MM.1S (cell line): ENCODE results near the gene KCNK2.

Experiments used
- DNase-seq: peaks from one replicate; pipeline ENCODE4 v3.0.0-alpha.2; 2015
- H2AFZ ChIP-seq: fragments of 300-600 bp; sonication (generic); 2 replicates; pipeline ENCODE4 v1.6.0; 2016; ENCODE audit warnings: antibody characterized with exemption, low read length
- H3F3A ChIP-seq: fragments of 300-600 bp; sonication (generic); 2 replicates; pipeline ENCODE4 v1.6.1; 2016; ENCODE audit warnings: mild to moderate bottlenecking, antibody characterized with exemption, low read length, moderate library complexity, mixed read lengths; ENCODE audit not compliant: insufficient read depth
- H3K27ac ChIP-seq: fragments of 300-600 bp; sonication (generic); 2 replicates; pipeline ENCODE4 v1.5.1; 2016; ENCODE audit warnings: mild to moderate bottlenecking, low read length
- H3K27me3 ChIP-seq: fragments of 300-600 bp; sonication (generic); replicated peaks from 2 replicates; pipeline ENCODE4 v1.6.0; 2016; ENCODE audit warnings: low read length; ENCODE audit not compliant: insufficient read depth
- H3K36me3 ChIP-seq: fragments of 300-600 bp; sonication (generic); replicated peaks from 2 replicates; pipeline ENCODE4 v1.6.1; 2016; ENCODE audit warnings: mild to moderate bottlenecking, low read length, mixed read lengths; ENCODE audit not compliant: insufficient read depth
- H3K4me1 ChIP-seq: fragments of 300-600 bp; sonication (generic); 2 replicates; pipeline ENCODE4 v1.6.1; 2016; ENCODE audit warnings: low read length, mixed read lengths
- H3K4me2 ChIP-seq: fragments of 300-600 bp; sonication (generic); 2 replicates; pipeline ENCODE4 v1.6.0; 2016; ENCODE audit warnings: low read depth, low read length
- H3K4me3 ChIP-seq: fragments of 300-600 bp; sonication (generic); 2 replicates; pipeline ENCODE4 v1.5.1; 2016; ENCODE audit warnings: low read length, mixed read lengths
- H3K79me2 ChIP-seq: fragments of 300-600 bp; sonication (generic); 2 replicates; pipeline ENCODE4 v1.6.1; 2016; ENCODE audit warnings: mixed run types, low read length, mixed read lengths
- H3K9ac ChIP-seq: fragments of 300-600 bp; sonication (generic); 2 replicates; pipeline ENCODE4 v1.6.1; 2016; ENCODE audit warnings: low read length, mixed read lengths
- H3K9me2 ChIP-seq: fragments of 300-600 bp; sonication (generic); replicated peaks from 2 replicates; pipeline ENCODE4 v1.6.1; 2016; ENCODE audit warnings: mild to moderate bottlenecking, low read length, mixed read lengths; ENCODE audit not compliant: insufficient read depth
- H3K9me3 ChIP-seq: fragments of 300-600 bp; sonication (generic); replicated peaks from 2 replicates; pipeline ENCODE4 v1.6.1; 2016; ENCODE audit warnings: mild to moderate bottlenecking, low read length, mixed read lengths; ENCODE audit not compliant: insufficient read depth
- H4K20me1 ChIP-seq: fragments of 300-600 bp; sonication (generic); 2 replicates; pipeline ENCODE4 v1.6.1; 2016; ENCODE audit warnings: mild to moderate bottlenecking, low read length, moderate library complexity, mixed read lengths; ENCODE audit not compliant: insufficient read depth
- CTCF ChIP-seq: fragments of 300-600 bp; sonication (generic); IDR thresholded peaks from 2 replicates; pipeline ENCODE4 v1.5.1; 2016; ENCODE audit warnings: antibody characterized with exemption, low read length, mixed read lengths
- EZH2 ChIP-seq: fragments of 300-600 bp; sonication (generic); optimal IDR thresholded peaks from 2 replicates; pipeline ENCODE3; 2017; ENCODE audit warnings: low read depth, mild to moderate bottlenecking, antibody characterized with exemption, low read length, mixed read lengths
- EZH2phosphoT487 ChIP-seq: fragments of 300-600 bp; sonication (generic); IDR thresholded peaks from 2 replicates; pipeline ENCODE4 v1.6.1; 2018; ENCODE audit warnings: antibody characterized with exemption, low read length

The KCNK2 gene

GRCh38 chr1:215166886-215167285 is 84.3 kb downstream of the KCNK2 start:
- Histone ChIP-seq H3K4me3 (no peak overlapping the region), H3K4me1 (no peaks in the 10 kb centered on the region), H3K9me3 (no peaks in the 10 kb centered on the region), H2AFZ (no peak overlapping the region), H4K20me1 (no peaks in the 10 kb centered on the region), H3K27ac (no peak overlapping the region), H3K4me2 (no peak overlapping the region), H3K9me2 (no peaks in the 10 kb centered on the region), H3K9ac (no peak overlapping the region), H3K36me3 (no peaks in the 10 kb centered on the region), H3K27me3 (no peaks in the 10 kb centered on the region), H3F3A (no peaks in the 10 kb centered on the region), H3K79me2 (no peaks in the 10 kb centered on the region)
- DNase-seq, result no peak
- TF ChIP-seq CTCF, result no peak
- TF ChIP-seq EZH2, result no peak
- no peak for TF ChIP-seq EZH2phosphoT487

GRCh38 chr1:215181518-215181917 is 99.0 kb downstream of the KCNK2 start:
- no peak for DNase-seq
- Histone ChIP-seq H2AFZ (no peak overlapping the region), H3K9me3 (no peaks in the 10 kb centered on the region), H3K4me2 (no peak overlapping the region), H4K20me1 (no peaks in the 10 kb centered on the region), H3K36me3 (no peaks in the 10 kb centered on the region), H3K27me3 (no peaks in the 10 kb centered on the region), H3K9me2 (no peaks in the 10 kb centered on the region), H3K4me3 (no peak overlapping the region), H3F3A (no peaks in the 10 kb centered on the region), H3K79me2 (no peaks in the 10 kb centered on the region), H3K9ac (no peak overlapping the region), H3K27ac (no peak overlapping the region), H3K4me1 (no peaks in the 10 kb centered on the region)
- TF ChIP-seq EZH2phosphoT487, result no peak
- TF ChIP-seq CTCF, result peak; percentile 15; the same call in 1 of the 2 replicates
- no peak for TF ChIP-seq EZH2

GRCh38 chr1:215185067-215185620 is 102.6 kb downstream of the KCNK2 start:
- Histone ChIP-seq H3K4me1 (no peaks in the 10 kb centered on the region), H3K9ac (no peak overlapping the region), H3K36me3 (no peaks in the 10 kb centered on the region), H3K27me3 (no peaks in the 10 kb centered on the region), H3K4me2 (no peak overlapping the region), H3K9me3 (no peaks in the 10 kb centered on the region), H3K4me3 (no peak overlapping the region), H3K79me2 (no peaks in the 10 kb centered on the region), H3K27ac (no peak overlapping the region), H4K20me1 (no peaks in the 10 kb centered on the region), H3K9me2 (no peaks in the 10 kb centered on the region), H2AFZ (no peak overlapping the region), H3F3A (no peaks in the 10 kb centered on the region)
- no peak for DNase-seq
- TF ChIP-seq EZH2phosphoT487 (no peak), EZH2 (no peak), CTCF (no peak)
